ENCODE data around the gene TNPO1.
"Not testable (repeated sequence)": the region's sequence is repeated elsewhere in the genome, so short reads cannot be mapped to it uniquely, and the experiment has no call there.

The TNPO1 gene

DNA sequence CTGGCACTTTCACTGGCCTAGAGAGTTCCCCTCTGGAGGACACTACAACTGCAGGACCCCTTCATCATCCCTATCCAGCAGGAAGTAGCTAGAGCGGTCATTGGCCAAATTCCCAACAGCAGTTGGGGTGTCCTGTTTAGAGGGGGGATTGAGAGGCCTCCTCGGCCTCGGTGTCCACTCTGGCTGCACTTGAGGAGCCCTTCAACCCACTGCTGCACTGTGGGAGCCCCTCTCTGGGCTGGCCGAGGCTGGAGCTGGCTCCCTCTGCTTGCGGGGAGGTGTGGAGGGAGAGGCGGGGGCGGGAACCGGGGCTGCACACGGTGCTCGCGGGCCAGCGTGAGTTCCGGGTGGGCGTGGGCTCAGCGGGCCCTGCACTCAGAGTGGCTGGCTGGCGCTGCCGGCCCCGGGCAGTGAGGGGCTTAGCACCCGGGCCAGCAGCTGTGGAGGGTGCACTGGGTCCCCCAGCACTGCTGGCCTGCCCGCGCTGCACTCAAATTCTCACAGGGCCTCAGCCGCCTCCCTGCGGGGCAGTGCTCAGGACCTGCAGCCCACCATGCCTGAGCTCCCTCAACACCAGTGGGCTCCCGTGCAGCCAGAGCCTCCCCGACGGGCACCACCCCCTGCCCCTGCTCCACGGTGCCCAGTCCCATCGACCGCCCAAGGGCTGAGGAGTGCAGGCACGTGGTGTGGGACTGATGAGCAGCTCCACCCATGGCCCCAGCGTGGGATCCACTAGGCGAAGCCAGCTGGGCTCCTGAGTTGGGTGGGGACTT lies 118.7 kb downstream of the TNPO1 start:
- DNase-seq (ENCODE audit: low read depth in 3 of 3) = not testable (repeated sequence)

GRCh38 chr5:72936893-72937292 lies 120.4 kb downstream of the TNPO1 start:
- no peak for DNase-seq (ENCODE audit: low read depth in 3 of 3)

DNA sequence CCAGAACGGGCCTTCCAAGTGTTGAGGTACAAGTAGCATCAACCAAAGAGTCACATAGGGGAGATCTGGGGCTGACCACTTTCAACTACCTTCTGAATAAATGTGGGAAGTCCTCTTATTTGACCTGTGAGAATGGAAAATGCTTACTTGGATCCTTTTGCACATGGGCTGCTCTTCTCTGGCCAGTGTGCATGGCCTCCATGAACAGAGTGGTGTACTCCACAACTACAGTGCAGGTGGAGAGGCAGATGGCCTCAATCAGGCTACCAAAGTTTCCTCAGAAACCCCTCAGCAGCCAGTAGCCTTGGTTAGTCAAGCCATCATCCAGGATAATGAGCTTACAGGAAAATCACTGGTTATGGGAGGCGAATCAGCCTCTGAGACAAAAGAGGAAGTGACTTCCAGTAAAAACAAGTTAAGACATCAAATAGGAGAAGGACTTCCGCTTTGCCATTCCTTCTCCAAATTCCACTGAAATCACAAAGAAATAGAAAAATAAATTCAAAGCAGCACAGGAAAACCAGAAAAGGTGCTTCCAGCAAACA lies 121.1 kb downstream of the TNPO1 start:
- no peak for DNase-seq (ENCODE audit: low read depth in 3 of 3)

GRCh38 chr5:72938206-72938605 lies 121.7 kb downstream of the TNPO1 start:
- no peak for DNase-seq (ENCODE audit: low read depth in 3 of 3)

DNA sequence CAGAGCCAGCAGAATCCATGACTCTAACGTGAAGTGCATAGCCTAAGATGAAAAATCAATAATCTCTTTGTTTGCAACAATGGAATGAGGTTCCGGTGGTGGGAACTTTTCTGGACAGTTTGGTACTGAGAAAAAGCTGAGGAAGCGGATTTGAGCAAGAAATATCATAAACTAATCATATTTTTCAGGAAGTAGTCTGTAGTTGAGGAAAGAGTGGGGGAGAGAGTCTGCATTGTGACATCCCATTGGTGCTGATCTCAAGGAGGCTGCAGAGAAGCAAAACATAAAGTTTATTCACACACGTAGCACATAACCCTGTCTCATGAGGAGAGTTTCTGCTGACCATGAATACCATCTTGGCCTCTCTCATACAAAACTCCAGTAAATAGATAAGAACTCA lies 123.6 kb downstream of the TNPO1 start:
- DNase-seq (ENCODE audit: low read depth in 3 of 3) = no peak

- no peak for DNase-seq (ENCODE audit: low read depth in 3 of 3)
Measured at GRCh38 chr5:72943307-72943706, 126.8 kb downstream of the TNPO1 start.

DNA sequence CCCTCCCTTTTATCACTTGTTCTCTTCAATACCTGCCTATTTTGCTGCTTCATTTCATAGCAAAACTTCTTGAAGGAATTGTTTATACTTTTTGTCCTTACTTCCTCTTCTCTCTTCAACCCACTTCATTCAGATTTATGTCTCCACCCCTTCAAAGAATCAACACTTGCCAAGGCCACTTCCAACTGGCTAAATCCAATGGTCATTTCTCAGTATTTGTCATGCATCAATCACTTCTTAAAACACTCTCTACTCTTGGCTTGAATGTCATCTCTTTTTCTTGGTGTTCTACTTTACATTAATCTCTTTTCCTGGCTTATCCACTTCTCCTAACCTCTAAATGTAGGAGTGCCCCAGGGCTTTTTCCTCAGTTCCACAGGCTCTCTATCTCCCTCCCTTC lies 131.0 kb downstream of the TNPO1 start:
- DNase-seq (ENCODE audit: low read depth in 3 of 3) = no peak

- DNase-seq (ENCODE audit: low read depth in 3 of 3) = no peak
Measured at GRCh38 chr5:72949481-72949880, 133.0 kb downstream of the TNPO1 start.

GRCh38 chr5:72951671-72952468 lies 135.4 kb downstream of the TNPO1 start:
- no peak for DNase-seq (ENCODE audit: low read depth in 3 of 3)

- DNase-seq (ENCODE audit: low read depth in 3 of 3) = no peak
Measured at GRCh38 chr5:72954389-72954788, 137.9 kb downstream of the TNPO1 start.

DNA sequence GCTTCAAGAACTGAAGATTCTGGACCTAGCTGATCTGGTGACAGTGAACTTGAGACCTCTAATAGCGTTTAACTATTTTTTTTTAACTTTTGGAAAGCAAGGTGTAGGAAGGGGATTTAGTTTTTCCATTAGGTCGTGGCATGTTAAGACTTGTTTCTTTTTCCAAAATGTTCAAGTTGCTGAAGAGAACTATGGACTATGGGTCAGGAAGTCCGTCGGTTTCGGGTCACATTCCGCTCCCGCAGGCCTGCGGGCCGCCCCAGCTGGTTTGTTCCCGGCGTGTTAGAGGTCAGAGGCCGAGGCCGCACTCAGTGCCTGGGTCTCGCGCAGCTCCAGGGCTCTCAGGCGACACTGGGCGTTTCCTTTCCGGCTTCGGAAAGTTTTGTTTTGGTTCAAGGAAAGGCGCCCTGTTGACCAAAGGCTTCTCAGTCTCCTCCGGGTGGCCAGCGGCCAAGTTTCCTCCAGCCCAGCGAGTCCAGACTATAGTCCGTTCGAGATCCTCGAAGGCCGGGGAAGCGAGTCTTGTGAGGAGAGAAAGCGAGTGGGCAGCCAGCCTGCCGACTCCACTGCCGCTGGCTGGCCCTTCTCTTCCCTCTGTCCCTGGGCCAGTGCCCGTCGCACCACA lies 138.8 kb downstream of the TNPO1 start:
- peak in 1 of 3 donors; percentile 9 for DNase-seq (ENCODE audit: low read depth in 3 of 3)

DNA sequence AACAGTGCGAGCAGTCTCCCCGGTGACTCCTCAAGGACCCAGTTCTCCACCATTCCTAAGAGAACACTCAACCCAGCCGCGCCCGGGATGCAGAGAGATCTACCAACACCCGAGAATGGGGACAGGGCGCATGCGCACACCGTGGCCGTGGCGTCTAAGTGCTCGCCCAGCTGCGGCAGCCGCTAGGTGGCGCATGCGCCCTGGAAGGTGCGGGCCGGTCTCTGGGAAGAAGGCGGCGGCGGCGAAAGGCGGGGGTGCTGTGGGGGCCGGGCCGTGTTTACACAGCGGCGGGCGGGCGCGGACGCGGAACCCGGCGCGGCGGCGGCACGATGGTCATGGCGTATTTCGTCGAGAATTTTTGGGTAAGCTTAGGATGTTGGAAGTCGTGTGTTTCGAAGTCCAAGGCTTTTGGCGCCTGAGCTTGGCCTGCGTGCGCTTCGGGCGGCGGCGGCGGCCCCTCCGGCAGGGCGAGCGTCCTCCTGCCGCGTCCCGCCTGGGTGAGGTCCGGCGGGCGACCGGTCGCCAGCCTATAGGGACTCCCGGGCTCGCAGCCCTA lies 139.4 kb downstream of the TNPO1 start, which contains the start of gene FCHO2:
FCHO2 (plus strand) TSS at position 274 of the 556 bp plus-strand sequence; CDS start at position 330, 56 bp downstream.
- DNase-seq (ENCODE audit: low read depth in 3 of 3) = peak; percentile 85 to 94 (median 94)

GRCh38 chr5:72956324-72957140 lies 140.1 kb downstream of the TNPO1 start:
- DNase-seq (ENCODE audit: low read depth in 3 of 3) = peak in 2 of 3 donors; percentile 0 to 13

DNA sequence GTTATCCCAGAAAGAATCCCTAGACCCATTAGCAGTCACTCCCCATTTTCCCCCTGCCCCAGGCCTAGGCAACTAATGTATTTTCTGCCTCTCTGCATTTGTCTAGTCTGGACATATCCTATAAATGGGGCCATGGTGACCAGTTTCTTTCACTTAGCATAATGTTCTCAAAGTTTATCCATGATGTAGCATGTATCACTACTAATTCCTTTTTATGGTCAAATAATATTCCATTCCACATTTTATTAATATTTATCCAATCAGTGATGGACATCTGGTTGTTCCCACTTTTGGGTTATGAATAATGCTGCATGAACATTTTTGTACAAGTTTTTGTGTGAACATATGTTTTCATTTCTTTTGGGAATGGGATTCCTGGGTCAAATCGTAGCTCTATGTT lies 140.9 kb downstream of the TNPO1 start:
- DNase-seq (ENCODE audit: low read depth in 3 of 3) = no peak

DNA sequence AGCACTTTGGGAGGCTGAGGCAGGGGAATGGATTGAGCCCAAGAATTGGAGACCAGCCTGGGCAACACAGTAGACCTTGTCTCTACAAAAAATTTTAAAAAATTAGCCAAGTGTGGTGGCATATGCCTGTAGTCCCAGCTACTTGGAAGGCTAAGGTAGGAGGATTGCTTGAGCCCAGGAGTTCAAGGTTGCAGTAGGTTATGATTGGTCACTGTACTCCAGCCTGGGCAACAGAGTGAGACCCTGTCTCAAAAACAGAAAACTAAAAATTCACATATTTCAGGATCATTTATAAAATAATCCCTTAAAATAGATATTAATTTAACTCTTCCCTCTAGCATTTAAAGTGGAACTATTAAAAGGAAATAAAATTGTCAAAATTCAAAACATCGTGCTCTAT lies 142.8 kb downstream of the TNPO1 start:
- DNase-seq (ENCODE audit: low read depth in 3 of 3) = no peak

All from stimulated activated CD4-positive, alpha-beta T cell treated with anti-CD3 and anti-CD28 coated beads, TNF-alpha, amount 100 ng/mL, for 48 hours (primary cell).